H9 (cell line): ENCODE results near the gene ANKRD11. TPM values are rescaled to one million over a fixed set of nuclear protein-coding genes. Genes with fewer than 3 reads are reported as not detected.

Experiments
- DNase-seq: peaks from one replicate; pipeline ENCODE4 v3.0.0-alpha.2; 2017
- H2AFZ ChIP-seq: one replicate; pipeline ENCODE4 v1.6.1; 2013; ENCODE audit warnings: mild to moderate bottlenecking, low read length, control low read depth, moderate library complexity
- H2AK5ac ChIP-seq: 2 replicates; pipeline ENCODE4 v1.6.1; 2013; ENCODE audit warnings: low read length, control low read depth, mixed read lengths; ENCODE audit not compliant: insufficient read length
- H2BK120ac ChIP-seq: one replicate; pipeline ENCODE4 v1.6.1; 2013; ENCODE audit warnings: low read depth, mild to moderate bottlenecking, low read length, control low read depth, inconsistent platforms; ENCODE audit not compliant: poor library complexity, severe bottlenecking
- H2BK12ac ChIP-seq: 2 replicates; pipeline ENCODE4 v1.6.1; 2013; ENCODE audit warnings: low read length, control low read depth, mixed read lengths, low read depth; ENCODE audit not compliant: insufficient read length
- H2BK15ac ChIP-seq: 2 replicates; pipeline ENCODE4 v1.6.1; 2013; ENCODE audit warnings: low read depth, low read length, control low read depth
- H2BK20ac ChIP-seq: one replicate; pipeline ENCODE4 v1.6.1; 2013; ENCODE audit warnings: low read depth, mild to moderate bottlenecking, low read length, control low read depth, inconsistent platforms; ENCODE audit not compliant: poor library complexity, severe bottlenecking
- H2BK5ac ChIP-seq: 2 replicates; pipeline ENCODE4 v1.6.1; 2013; ENCODE audit warnings: low read length, control low read depth, mixed read lengths; ENCODE audit not compliant: insufficient read length
- H3K14ac ChIP-seq: 2 replicates; pipeline ENCODE4 v1.6.1; 2013; ENCODE audit warnings: low read length, control low read depth; ENCODE audit not compliant: insufficient read depth
- H3K18ac ChIP-seq: 2 replicates; pipeline ENCODE4 v1.6.1; 2013; ENCODE audit warnings: low read depth, mild to moderate bottlenecking, mixed read lengths, low read length, control low read depth; ENCODE audit not compliant: insufficient read length
- H3K23ac ChIP-seq: 2 replicates; pipeline ENCODE4 v1.6.1; 2013; ENCODE audit warnings: low read length, control low read depth, mixed read lengths, low read depth; ENCODE audit not compliant: insufficient read length
- H3K23me2 ChIP-seq: 2 replicates; pipeline ENCODE4 v1.6.1; 2013; ENCODE audit warnings: low read depth, mild to moderate bottlenecking, mixed read lengths, low read length, control low read depth; ENCODE audit not compliant: insufficient read length, poor library complexity, severe bottlenecking
- H3K27ac ChIP-seq: 2 replicates; pipeline ENCODE4 v1.5.1; 2013; ENCODE audit warnings: low read length, control low read depth, mixed read lengths, low read depth; ENCODE audit not compliant: insufficient read length
- H3K27me3 ChIP-seq: 2 replicates; pipeline ENCODE4 v1.6.1; 2013; ENCODE audit warnings: low read length, control low read depth, inconsistent platforms; ENCODE audit not compliant: insufficient read depth
- H3K4ac ChIP-seq: 2 replicates; pipeline ENCODE4 v1.6.1; 2013; ENCODE audit warnings: low read depth, mild to moderate bottlenecking, control low read depth, inconsistent platforms, low read length, moderate library complexity
- H3K4me1 ChIP-seq: 2 replicates; pipeline ENCODE4 v1.6.1; 2013; ENCODE audit warnings: low read length, control low read depth, inconsistent platforms; ENCODE audit not compliant: insufficient read depth
- H3K4me2 ChIP-seq: 2 replicates; pipeline ENCODE4 v1.6.1; 2013; ENCODE audit warnings: low read length, control low read depth, mixed read lengths; ENCODE audit not compliant: insufficient read length, insufficient read depth
- H3K56ac ChIP-seq: 2 replicates; pipeline ENCODE4 v1.6.1; 2013; ENCODE audit warnings: low read depth, mild to moderate bottlenecking, mixed read lengths, low read length, control low read depth; ENCODE audit not compliant: insufficient read length
- H3K79me1 ChIP-seq: 2 replicates; pipeline ENCODE4 v1.6.1; 2013; ENCODE audit warnings: low read depth, mild to moderate bottlenecking, moderate library complexity, low read length, control low read depth, inconsistent platforms; ENCODE audit not compliant: insufficient read depth, poor library complexity, severe bottlenecking
- H3K79me2 ChIP-seq: 2 replicates; pipeline ENCODE4 v1.6.1; 2013; ENCODE audit warnings: low read length, control low read depth, inconsistent platforms; ENCODE audit not compliant: insufficient read depth
- H3K9ac ChIP-seq: 2 replicates; pipeline ENCODE4 v1.6.1; 2013; ENCODE audit warnings: low read length, control low read depth, mixed read lengths; ENCODE audit not compliant: insufficient read length; ENCODE audit errors: extremely low read depth
- H3K9me3 ChIP-seq: one replicate; pipeline ENCODE4 v1.6.1; 2013; ENCODE audit warnings: low read depth, low read length, inconsistent platforms; ENCODE audit not compliant: control insufficient read depth
- H3T11ph ChIP-seq: one replicate; pipeline ENCODE4 v1.6.1; 2013; ENCODE audit warnings: mild to moderate bottlenecking, low read length, control low read depth, inconsistent platforms
- H4K20me1 ChIP-seq: one replicate; pipeline ENCODE4 v1.6.1; 2013; ENCODE audit not compliant: control insufficient read depth, insufficient read length, insufficient read depth
- H4K5ac ChIP-seq: 2 replicates; pipeline ENCODE4 v1.6.1; 2013; ENCODE audit warnings: low read depth, mild to moderate bottlenecking, mixed read lengths, low read length, control low read depth; ENCODE audit not compliant: insufficient read length
- H4K8ac ChIP-seq: replicated peaks from 2 replicates; pipeline ENCODE4 v1.6.1; 2013; ENCODE audit warnings: low read length, control low read depth, mixed read lengths, low read depth; ENCODE audit not compliant: insufficient read length
- H4K91ac ChIP-seq: 2 replicates; pipeline ENCODE4 v1.6.1; 2013; ENCODE audit warnings: low read depth, mild to moderate bottlenecking, moderate library complexity, mixed read lengths, low read length, control low read depth; ENCODE audit not compliant: insufficient read length
- H3K27ac Mint-ChIP-seq, 3 experiments: 2 replicates in 2 of 3; 3 replicates in 1 of 3; pipeline ENCODE4 v1.8.0; 2020 to 2021; ENCODE audit warnings: mixed read lengths in 3 of 3, mild to moderate bottlenecking in 1 of 3, moderate library complexity in 1 of 3
- H3K27me3 Mint-ChIP-seq: 2 replicates; pipeline ENCODE4 v1.8.0; 2021; ENCODE audit warnings: low read depth, mild to moderate bottlenecking, moderate library complexity, mixed read lengths
- H3K36me3 Mint-ChIP-seq, 3 experiments: 2 replicates in 2 of 3; 3 replicates in 1 of 3; pipeline ENCODE4 v1.8.0; 2020 to 2021; ENCODE audit warnings: low read depth in 3 of 3, mixed read lengths in 3 of 3; ENCODE audit not compliant: insufficient read depth in 1 of 3
- H3K4me1 Mint-ChIP-seq, 2 experiments: 2 replicates each; pipeline ENCODE4 v1.8.0; 2020; ENCODE audit warnings: mixed read lengths in 2 of 2
- H3K4me3 Mint-ChIP-seq, 2 experiments: 2 replicates in 1 of 2; 3 replicates in 1 of 2; pipeline ENCODE4 v1.8.0; 2020 to 2021; ENCODE audit warnings: mild to moderate bottlenecking in 2 of 2, mixed read lengths in 2 of 2, moderate library complexity in 1 of 2
- H3K9me3 Mint-ChIP-seq, 2 experiments: 2 replicates in 1 of 2; 3 replicates in 1 of 2; pipeline ENCODE4 v1.8.0; 2020; ENCODE audit warnings: mild to moderate bottlenecking in 2 of 2, mixed read lengths in 2 of 2, moderate library complexity in 1 of 2
- WGBS: extraction: QIAGEN DNeasy Blood & Tissue Kit; methylation state at CpG from one replicate; pipeline ENCODE4 v1.1.7; 2013; ENCODE audit warnings: missing lambda C conversion rate, low lambda C conversion rate, mixed read lengths; ENCODE audit not compliant: insufficient read length; ENCODE audit errors: extremely low coverage; 5-methylcytosine and 5-hydroxymethylcytosine counted together
- total RNA-seq: library from RNA; stranded (reverse); gene quantifications from 2 replicates; pipeline ENCODE4 v1.2.1, GENCODE V29; 2021
- TF ChIP-seq, protein P1 (sequence below): fragments of 200-600 bp; sonication (generic); conservative IDR thresholded peaks from 3 replicates; pipeline ENCODE4 v1.8.0; 2021; ENCODE audit warnings: antibody characterized with exemption, mild to moderate bottlenecking

Gene ANKRD11
- total RNA-seq, 1 experiment from 2014 or later = 181 TPM

DNA sequence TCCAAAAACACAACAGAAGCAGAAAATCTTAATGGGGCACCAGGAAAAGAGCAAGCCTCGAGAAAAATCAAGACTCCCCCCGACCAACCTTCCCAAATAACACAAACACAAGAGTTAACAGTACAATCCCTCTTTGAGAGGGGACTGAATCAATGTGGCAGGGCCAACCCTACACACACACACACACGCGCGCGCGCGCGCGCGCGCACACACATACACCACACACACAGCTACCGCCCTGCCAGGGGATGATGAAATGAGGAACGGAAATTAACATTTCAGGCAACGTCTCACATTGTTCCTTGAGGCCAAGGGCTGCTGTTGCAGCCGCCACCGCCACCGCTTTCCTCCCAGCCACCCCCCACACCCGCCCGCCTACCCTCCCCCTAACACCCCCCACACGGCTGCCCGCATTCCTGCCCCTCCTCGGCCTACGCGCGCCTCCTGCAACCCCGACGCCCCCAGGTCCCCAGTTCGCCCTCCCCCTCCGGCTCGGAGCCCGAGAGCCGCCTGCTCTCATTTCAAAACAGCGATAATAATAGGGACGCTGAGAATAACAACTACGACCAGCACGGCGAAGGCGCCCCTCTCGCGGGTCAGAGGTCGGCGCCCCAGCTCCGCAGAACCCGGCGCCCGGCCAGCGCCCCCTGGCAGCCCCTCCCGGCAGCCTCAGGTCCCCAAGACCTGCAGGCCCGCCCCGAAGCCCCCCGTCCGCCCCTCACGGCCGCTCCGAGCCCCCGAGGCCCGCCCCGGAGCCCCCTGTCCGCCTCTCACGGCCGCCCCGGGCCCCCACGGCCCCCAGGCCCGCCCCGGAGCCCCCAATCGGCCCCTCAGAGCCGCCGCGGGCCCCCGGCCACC, 1.1 kb downstream of the ANKRD11 start:
- Histone ChIP-seq H3K18ac (no peak overlapping the region), H4K8ac (no peak overlapping the region), H2BK20ac (no peak overlapping the region), H3K79me1 (peaks cover 5% of the 10 kb centered on the region), H3K27me3 (no peaks in the 10 kb centered on the region), H4K91ac (no peak overlapping the region), H2BK5ac (no peak overlapping the region), H2AFZ (no peak overlapping the region), H4K5ac (no peak overlapping the region), H3K9me3 (no peaks in the 10 kb centered on the region), H2BK15ac (no peak overlapping the region), H3K9ac (peak overlapping the region; percentile 49), H3K27ac (no peak overlapping the region), H3K23ac (no peak overlapping the region), H3K23me2 (peaks cover 8% of the 10 kb centered on the region), H3K79me2 (peaks cover 47% of the 10 kb centered on the region), H4K20me1 (no peaks in the 10 kb centered on the region), H3K4ac (no peak overlapping the region), H3K4me2 (peak overlapping the region; percentile 39), H3T11ph (no peak overlapping the region), H3K4me1 (peaks cover 3% of the 10 kb centered on the region; the same call in 1 of the 2 replicates), H2AK5ac (no peak overlapping the region), H3K56ac (no peak overlapping the region), H3K14ac (no peak overlapping the region), H2BK120ac (no peak overlapping the region), H2BK12ac (no peak overlapping the region)
- H3K27me3 Mint-ChIP-seq = no peaks in the 10 kb centered on the region
- TF ChIP-seq, protein P1, sequence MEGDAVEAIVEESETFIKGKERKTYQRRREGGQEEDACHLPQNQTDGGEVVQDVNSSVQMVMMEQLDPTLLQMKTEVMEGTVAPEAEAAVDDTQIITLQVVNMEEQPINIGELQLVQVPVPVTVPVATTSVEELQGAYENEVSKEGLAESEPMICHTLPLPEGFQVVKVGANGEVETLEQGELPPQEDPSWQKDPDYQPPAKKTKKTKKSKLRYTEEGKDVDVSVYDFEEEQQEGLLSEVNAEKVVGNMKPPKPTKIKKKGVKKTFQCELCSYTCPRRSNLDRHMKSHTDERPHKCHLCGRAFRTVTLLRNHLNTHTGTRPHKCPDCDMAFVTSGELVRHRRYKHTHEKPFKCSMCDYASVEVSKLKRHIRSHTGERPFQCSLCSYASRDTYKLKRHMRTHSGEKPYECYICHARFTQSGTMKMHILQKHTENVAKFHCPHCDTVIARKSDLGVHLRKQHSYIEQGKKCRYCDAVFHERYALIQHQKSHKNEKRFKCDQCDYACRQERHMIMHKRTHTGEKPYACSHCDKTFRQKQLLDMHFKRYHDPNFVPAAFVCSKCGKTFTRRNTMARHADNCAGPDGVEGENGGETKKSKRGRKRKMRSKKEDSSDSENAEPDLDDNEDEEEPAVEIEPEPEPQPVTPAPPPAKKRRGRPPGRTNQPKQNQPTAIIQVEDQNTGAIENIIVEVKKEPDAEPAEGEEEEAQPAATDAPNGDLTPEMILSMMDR = peak; percentile 45; the same call in 2 of the 3 replicates
- peaks cover 0 to 4% of the 10 kb centered on the region in 2 experiments; a peak in 1 of 5 replicates for H3K9me3 Mint-ChIP-seq
- peaks cover 0 to 10% (median 8%) of the 10 kb centered on the region in 3 experiments; a peak in 6 of 7 replicates for H3K36me3 Mint-ChIP-seq
- whole genome bisulfite sequencing = no CpG with 5 or more reads among the region's 71 CpGs
- H3K27ac Mint-ChIP-seq = peak overlapping the region; percentile 98 to 99 (median 98)
- peak overlapping the region; percentile 91 to 95 for H3K4me3 Mint-ChIP-seq
- peaks cover 48 to 50% of the 10 kb centered on the region in 2 experiments for H3K4me1 Mint-ChIP-seq
- DNase-seq = peak; percentile 71
